Posterior cingulate gyrus (tissue), 11 donors: Measurements from ENCODE around the gene C16orf46.
A peak's percentile ranks its signal among the peaks of the same experiment; 100 is the strongest.

Experiments
- DNase-seq, 10 donors: peaks; one replicate each; pipeline versions ENCODE4 v3.0.0 to v3.0.0-alpha.2; 2020 to 2021; ENCODE audit warnings: mixed read lengths in 3 of 10
- intact Hi-C: fragments of 100-400 bp; cut with DNase I; formaldehyde crosslinking; loops from one replicate; pipeline ENCODE4 v1.15.1; 2023

The C16orf46 gene

GRCh38 chr16:81035398-81035974 is 41.6 kb downstream of the C16orf46 start, which contains the start of gene ATMIN:
TSS of gene ATMIN (plus strand) at chr16:81035842. CDS start at chr16:81035871, 29 bp downstream.
- DNase-seq, result peak; percentile 61 to 97 (median 77)
- intact Hi-C loops, result loop anchor here (1.0 to 5.0 kb wide), 4 partner anchors 28 to 162 kb away; partner anchors contain the start of genes C16orf46, CENPN and GCSH

DNA sequence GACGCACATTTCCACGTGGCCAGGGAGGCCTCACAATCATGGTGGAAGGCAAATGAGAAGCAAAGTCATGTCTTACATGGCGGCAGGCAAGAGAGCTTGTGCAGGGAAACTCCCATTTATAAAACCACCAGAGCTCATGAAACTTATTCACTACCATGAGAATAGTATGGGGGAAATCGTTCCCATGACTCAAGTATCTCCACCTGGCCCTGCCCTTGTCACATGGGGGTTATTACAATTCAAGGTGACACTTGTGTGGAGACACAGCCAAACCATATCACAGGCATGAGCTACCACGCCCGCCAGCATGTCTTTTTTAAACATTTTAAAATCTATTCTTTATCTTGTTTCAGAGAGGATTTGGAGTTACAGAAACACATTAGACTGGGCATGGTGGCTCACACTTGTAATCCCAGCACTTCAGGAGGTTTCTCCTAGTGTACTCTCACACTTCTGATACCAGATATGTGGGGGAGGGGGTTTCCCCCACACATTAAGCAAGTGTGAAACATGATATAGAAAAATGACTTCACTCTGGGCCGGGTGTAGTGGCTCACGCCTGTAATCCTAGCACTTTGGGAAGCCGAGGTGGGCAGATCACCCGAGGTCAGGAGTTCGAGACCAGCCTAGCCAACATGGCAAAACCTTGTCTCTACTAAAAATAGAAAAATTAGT is 47.0 kb downstream of the C16orf46 start:
- intact Hi-C loops, result no loop called here
- DNase-seq, result no peak

- intact Hi-C loops, result no loop called here
- no peak for DNase-seq
Observed at GRCh38 chr16:81026429-81026828, 50.6 kb downstream of the C16orf46 start.

DNA sequence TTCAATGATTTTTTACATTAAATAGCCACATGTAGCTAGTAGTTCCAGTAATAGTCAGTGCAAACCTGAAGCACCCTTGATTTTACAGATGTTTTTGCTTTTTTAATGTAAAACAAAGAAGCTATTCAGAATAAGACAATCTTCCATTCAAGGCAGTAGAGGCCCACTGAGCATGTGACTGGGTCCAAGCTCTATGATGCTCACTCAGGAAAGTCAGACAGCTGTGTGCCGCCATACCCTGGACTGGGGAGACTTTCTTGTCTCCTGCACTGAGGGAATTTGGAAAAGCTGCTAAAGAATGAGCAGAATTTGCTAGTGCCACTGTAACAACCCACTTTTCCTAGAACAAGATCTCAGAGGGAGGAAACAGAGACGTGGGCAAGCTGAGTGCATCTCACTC is 58.5 kb downstream of the C16orf46 start:
- intact Hi-C loops, result no loop called here
- peak in 6 of 10 donors; percentile 36 to 88 (median 58) for DNase-seq

GRCh38 chr16:81014672-81015071 is 62.4 kb downstream of the C16orf46 start:
- DNase-seq, result no peak

DNA sequence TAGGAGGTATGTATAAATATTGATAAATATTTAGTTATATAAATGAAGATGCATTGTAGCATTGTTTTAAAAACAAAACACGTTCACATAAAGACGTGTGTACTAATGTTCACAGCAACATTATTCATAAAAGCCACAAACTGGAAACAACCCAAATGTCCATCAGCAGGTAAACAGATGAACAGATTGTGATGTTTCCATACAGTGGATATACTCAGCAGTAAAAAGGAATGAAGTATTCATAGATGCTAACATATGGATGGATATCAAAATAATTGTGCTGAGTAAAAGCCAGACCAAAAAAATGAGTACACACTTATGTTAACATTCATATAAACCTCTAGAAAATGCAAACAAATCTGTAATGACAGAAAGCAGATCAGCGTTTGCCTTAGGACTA is 64.1 kb downstream of the C16orf46 start:
- intact Hi-C loops, result no loop called here
- DNase-seq, result no peak

More at GRCh38 chr16:81014672-81015071, 62.4 kb downstream of the C16orf46 start:
- intact Hi-C loops, result no loop called here
